ENCODE results near the gene SCRT2. TPM values are rescaled to one million over a fixed set of nuclear protein-coding genes. Genes with fewer than 3 reads are reported as not detected.

The SCRT2 gene
- total and polyA plus RNA-seq, 2 of the 8 experiments (the other 6 are each of a cell fraction or from before 2014, with no cell fraction given), result 0.12 to 0.34 TPM

- Histone ChIP-seq H3K36me3 (ENCODE audit: control insufficient read depth in 2 of 4, insufficient read depth in 4 of 4, low read length in 3 of 4) (no peaks in the 10 kb centered on the region), H4K5ac (ENCODE audit: insufficient read length, low read depth, low read length) (no peak overlapping the region), H3K4me1 (replicated peaks in 1 of 4; ENCODE audit: control insufficient read depth in 3 of 4, insufficient read depth in 4 of 4, low read length in 3 of 4) (peaks cover 0 to 8% (median 2%) of the 10 kb centered on the region in 4 experiments; a peak in 1 of 7 replicates), H2AK5ac (ENCODE audit: low read depth, low read length) (no peak overlapping the region; the same call in 1 of the 2 replicates), H4K20me1 (replicated peaks in 1 of 2; ENCODE audit: control insufficient read depth in 1 of 2, insufficient read depth in 2 of 2, low read length in 2 of 2) (no peaks in the 10 kb centered on the region), H3K18ac (ENCODE audit: extremely low read depth, low read length) (no peak overlapping the region), H4K8ac (ENCODE audit: extremely low read depth, insufficient read depth, low read length) (no peak overlapping the region), H3K79me1 (ENCODE audit: low read depth, low read length) (no peaks in the 10 kb centered on the region), H4K91ac (replicated peaks; ENCODE audit: insufficient read length, low read length) (no peak overlapping the region), H3K23me2 (ENCODE audit: low read depth, low read length) (peaks cover 2% of the 10 kb centered on the region; the same call in 1 of the 2 replicates), H2BK12ac (ENCODE audit: low read depth, low read length) (no peak overlapping the region), H3K56ac (replicated peaks; ENCODE audit: insufficient read length, low read depth, low read length) (no peak overlapping the region), H2BK15ac (ENCODE audit: low read length) (no peak overlapping the region), H2BK5ac (ENCODE audit: low read depth, low read length) (no peak overlapping the region), H3K9me3 (ENCODE audit: insufficient read depth in 2 of 2, low read depth in 1 of 2, low read length in 1 of 2) (peaks cover 8 to 14% of the 10 kb centered on the region in 2 experiments; a peak in 2 of 4 replicates), H3K27me3 (replicated peaks in 1 of 4; ENCODE audit: control insufficient read depth in 3 of 4, extremely low read depth in 1 of 4, insufficient read depth in 3 of 4, low read length in 3 of 4) (peaks cover 1 to 13% (median 11%) of the 10 kb centered on the region in 4 experiments), H2BK120ac (replicated peaks; ENCODE audit: low read depth, low read length) (no peak overlapping the region), H3K14ac (ENCODE audit: insufficient read length) (no peak overlapping the region), H2BK20ac (ENCODE audit: low read length) (no peak overlapping the region), H3K4ac (replicated peaks; ENCODE audit: insufficient read length, low read depth, low read length) (no peak overlapping the region), H3K23ac (ENCODE audit: insufficient read length) (no peak overlapping the region), H3K27ac (ENCODE audit: low read depth, low read length) (no peak overlapping the region), H3K4me3 (ENCODE audit: extremely low read depth in 1 of 4, insufficient read depth in 2 of 4, low read depth in 3 of 4, low read length in 4 of 4) (no peak overlapping the region), H3K79me2 (ENCODE audit: control insufficient read depth in 1 of 2, insufficient read depth in 2 of 2, low read length in 2 of 2) (no peaks in the 10 kb centered on the region), H3K9ac (replicated peaks in 1 of 4; ENCODE audit: extremely low read depth in 1 of 4, low read depth in 3 of 4, low read length in 3 of 4) (no peak overlapping the region), H2AFZ (ENCODE audit: low read length) (no peak overlapping the region), H3K4me2 (ENCODE audit: insufficient read depth in 1 of 2, low read depth in 2 of 2, low read length in 2 of 2) (no peak overlapping the region)
- no peak for FAIRE-seq
- no peak for DNase-seq (ENCODE audit: low read depth in 1 of 2, low spot score in 2 of 2)
- 86% methylated on average over 11 of the region's 13 CpGs; no CpG with 5 or more reads in 1 of the 2 experiments for WGBS, 2 experiments (ENCODE audit: extremely low coverage in 1 of 2, insufficient coverage in 1 of 2, insufficient read length in 1 of 2, insufficient replicate concordance in 2 of 2, low coverage in 1 of 2, low lambda C conversion rate in 2 of 2, missing lambda C conversion rate in 1 of 2)
- ChIA-PET CTCF (ENCODE audit: partially characterized antibody) (interaction anchor here (0.7 to 4.7 kb wide), 13 partner anchors 12 to 166 kb away, joined by 3 to 17 read pairs (median 4); no protein-coding TSS in a partner anchor), POLR2A (ENCODE audit: partially characterized antibody) (interaction anchor here (0.7 to 1.2 kb wide), 3 partner anchors 15 to 163 kb away, joined by 3 to 4 read pairs (median 3); no protein-coding TSS in a partner anchor)
- no peak for TF ChIP-seq CBX8 (IDR thresholded peaks at IDR 0.05; ENCODE audit: borderline replicate concordance, low read depth, low read length)
These were observed 32.0 kb upstream of the SCRT2 start for GRCh38 chr20:707451-708110.
